Right lobe of liver (tissue), 6 donors: ENCODE measurements around the gene CCNK. TPM values are rescaled to one million over a fixed set of nuclear protein-coding genes. Genes with fewer than 3 reads are reported as not detected.

Experiments used
- ATAC-seq, 4 donors: fragments of 200-7000 bp; cut with Tn5 transposase; one replicate each; pipeline ENCODE4 v1.9.1; 2020; ENCODE audit warnings: mild to moderate bottlenecking in 4 of 4, moderate library complexity in 4 of 4
- DNase-seq, 3 donors: peaks; one replicate each; pipeline ENCODE4 v3.0.0-alpha.2; 2020
- H3K27ac ChIP-seq, 3 donors: fragments of 200-600 bp; one replicate each; pipeline ENCODE4 v1.8.0; 2022
- H3K27me3 ChIP-seq, 2 donors: fragments of 200-600 bp; one replicate each; pipeline ENCODE4 v1.8.0; 2022
- H3K36me3 ChIP-seq, 4 donors: fragments of 200-600 bp; sonication (generic) in 1 of 4; one replicate each; pipeline versions ENCODE4 v1.5.1 to v1.8.0; 2017 to 2022; ENCODE audit warnings: control low read depth in 1 of 4
- H3K4me1 ChIP-seq, 4 donors: fragments of 200-600 bp; sonication (generic) in 1 of 4; one replicate each; pipeline versions ENCODE4 v1.5.1 to v1.8.0; 2017 to 2022; ENCODE audit warnings: control low read depth in 1 of 4
- H3K4me3 ChIP-seq, 3 donors: fragments of 200-600 bp; one replicate each; pipeline ENCODE4 v1.8.0; 2022
- H3K9me3 ChIP-seq, 4 donors: fragments of 200-600 bp; sonication (generic) in 1 of 4; one replicate each; pipeline versions ENCODE4 v1.5.1 to v1.8.0; 2017 to 2022; ENCODE audit warnings: control low read depth in 1 of 4
- CTCF ChIP-seq, 4 donors: fragments of 200-600 bp in 3 of 4; fragments of 450-650 bp in 1 of 4; IDR thresholded peaks; one replicate each; pipeline versions ENCODE4 v1.5.1 to v1.8.0; 2016 to 2022; ENCODE audit warnings: antibody characterized with exemption in 4 of 4, mild to moderate bottlenecking in 2 of 4
- POLR2A ChIP-seq: fragments of 450-650 bp; IDR thresholded peaks from one replicate; pipeline ENCODE4 v1.6.1; 2017; ENCODE audit warnings: antibody characterized with exemption, mild to moderate bottlenecking
- WGBS: methylation state at CpG from one replicate; pipeline ENCODE4 v1.1.6; 2018; ENCODE audit warnings: low coverage, low lambda C conversion rate; ENCODE audit not compliant: insufficient coverage; ENCODE audit errors: missing lambda C conversion rate; 5-methylcytosine and 5-hydroxymethylcytosine counted together
- intact Hi-C, 2 donors: fragments of 100-400 bp; cut with DNase I; formaldehyde crosslinking; loops; one replicate each; pipeline versions ENCODE4 v1.11.2 to v1.14.1; 2022
- total RNA-seq, 6 experiments: library from RNA; depleted of rRNA in 2 of 6; stranded (reverse); fragments of >200 nt in 2 of 6; fragmentation: NEBNext Ultra II Directional in 3 of 6; extraction: Animal tissue kit (Norgen Biotek cat#: 25700) in 3 of 6; gene quantifications; one replicate each; pipeline versions ENCODE4 v1.1.0 to v1.2.4, GENCODE V29; 2016 to 2023
- donor health status: DM: no; HTN: yes; CAD: no.
- donor health status: DM: no; HTN: no; CAD: no.
- donor health status: DM: no; HTN: no; CAD: no.
- donor health status: DM: no; HTN: yes; CAD: no.
- donor health status: DM: no; HTN: yes; CAD: no.

Gene CCNK
- total RNA-seq, 6 experiments from 2014 or later: 11.8 to 23.4 (median 15.4) TPM

- TF ChIP-seq POLR2A: no peak
- TF ChIP-seq CTCF (IDR thresholded peaks at IDR 0.05): no peak
- no peaks in the 10 kb centered on the region for H3K27me3 ChIP-seq
- no peak overlapping the region for H3K4me3 ChIP-seq
- 70% methylated on average over 5 of the region's 9 CpGs for WGBS
- H3K4me1 ChIP-seq: peaks cover 0 to 10% (median 4%) of the 10 kb centered on the region in 4 donors
- no peaks in the 10 kb centered on the region for H3K9me3 ChIP-seq
- DNase-seq (no peak), ATAC-seq (peak in 1 of 4 donors; percentile 28)
- H3K27ac ChIP-seq: no peak overlapping the region
- peaks cover 0 to 21% (median 2%) of the 10 kb centered on the region in 4 donors for H3K36me3 ChIP-seq
- intact Hi-C loops: no loop called here
These were observed 13.7 kb upstream of the CCNK start for GRCh38 chr14:99467336-99468078.

GRCh38 chr14:99468081-99468480, 13.1 kb upstream of the CCNK start:
- Histone ChIP-seq H3K27me3 (no peaks in the 10 kb centered on the region), H3K4me1 (peaks cover 0 to 10% (median 4%) of the 10 kb centered on the region in 4 donors), H3K27ac (no peak overlapping the region), H3K9me3 (no peaks in the 10 kb centered on the region), H3K36me3 (peaks cover 0 to 18% (median 1%) of the 10 kb centered on the region in 4 donors), H3K4me3 (no peak overlapping the region)
- 81% methylated on average over 4 of the region's 4 CpGs for WGBS
- no peak for TF ChIP-seq POLR2A
- DNase-seq (no peak), ATAC-seq (no peak)
- intact Hi-C loops: no loop called here

GRCh38 chr14:99468836-99469592, 12.2 kb upstream of the CCNK start:
- 73% methylated on average over 8 of the region's 8 CpGs for WGBS
- H3K36me3 ChIP-seq: peaks cover 0 to 18% (median 1%) of the 10 kb centered on the region in 4 donors
- H3K4me3 ChIP-seq: no peak overlapping the region
- H3K27me3 ChIP-seq: no peaks in the 10 kb centered on the region
- TF ChIP-seq CTCF (IDR thresholded peaks at IDR 0.05): no peak
- TF ChIP-seq POLR2A: no peak
- peaks cover 0 to 10% (median 4%) of the 10 kb centered on the region in 4 donors for H3K4me1 ChIP-seq
- intact Hi-C loops: no loop called here
- DNase-seq (no peak), ATAC-seq (peak in 1 of 4 donors; percentile 19)
- H3K9me3 ChIP-seq: no peaks in the 10 kb centered on the region
- no peak overlapping the region for H3K27ac ChIP-seq

GRCh38 chr14:99471731-99472130, 9.5 kb upstream of the CCNK start:
- 85% methylated on average over 7 of the region's 7 CpGs for WGBS
- no peak for DNase-seq
- intact Hi-C loops: no loop called here
- H3K27ac ChIP-seq: no peak overlapping the region
- ATAC-seq: no peak
- H3K4me3 ChIP-seq: no peak overlapping the region
- peaks cover 0 to 21% (median 10%) of the 10 kb centered on the region in 4 donors for H3K4me1 ChIP-seq
- H3K36me3 ChIP-seq: no peaks in the 10 kb centered on the region
- H3K9me3 ChIP-seq: no peaks in the 10 kb centered on the region
- no peaks in the 10 kb centered on the region for H3K27me3 ChIP-seq
- TF ChIP-seq POLR2A: no peak

- intact Hi-C loops: no loop called here
- TF ChIP-seq CTCF (IDR thresholded peaks at IDR 0.05) (no peak), POLR2A (no peak)
- DNase-seq: no peak
- H3K36me3 ChIP-seq: no peaks in the 10 kb centered on the region
- ATAC-seq: no peak
- 76% methylated on average over 4 of the region's 4 CpGs for WGBS
- H3K27me3 ChIP-seq: no peaks in the 10 kb centered on the region
- H3K9me3 ChIP-seq: no peaks in the 10 kb centered on the region
- H3K27ac ChIP-seq: no peak overlapping the region
- peaks cover 0 to 13% (median 6%) of the 10 kb centered on the region in 4 donors for H3K4me1 ChIP-seq
- no peak overlapping the region for H3K4me3 ChIP-seq
These were observed 8.3 kb upstream of the CCNK start for GRCh38 chr14:99472937-99473336.
